Kasumi-1 (cell line): ENCODE results near the gene IL19.
"Not testable (repeated sequence)": the region's sequence is repeated elsewhere in the genome, so short reads cannot be mapped to it uniquely, and the experiment has no call there.

Experiments used
- DNase-seq, 2 experiments: peaks; one replicate each; lab custom pipeline; 2025; lab: John Stamatoyannopoulos, UW

IL19 gene

DNA sequence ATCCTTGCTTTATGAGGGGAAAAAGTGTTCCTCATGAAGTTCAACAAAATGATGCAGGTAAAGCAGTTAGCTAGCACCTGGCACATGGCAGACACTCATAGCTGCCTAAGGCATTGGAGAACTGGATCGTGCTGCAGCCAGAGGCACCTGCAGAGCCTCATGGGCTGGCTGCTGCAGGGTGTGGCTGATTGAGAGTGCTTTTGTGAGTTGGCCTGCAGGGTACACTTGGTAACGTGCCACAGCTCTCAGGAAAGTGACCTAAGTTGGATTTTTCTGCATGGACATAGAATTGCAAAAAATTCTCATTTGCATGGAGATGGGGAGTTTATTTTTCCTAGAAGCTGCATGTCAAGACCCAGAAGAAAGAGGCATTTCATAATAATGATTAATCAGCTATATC lies 63.2 kb downstream of the IL19 start:
- no peak for DNase-seq

- DNase-seq = no peak
These were observed 63.6 kb downstream of the IL19 start for GRCh38 chr1:206834217-206834616.

DNA sequence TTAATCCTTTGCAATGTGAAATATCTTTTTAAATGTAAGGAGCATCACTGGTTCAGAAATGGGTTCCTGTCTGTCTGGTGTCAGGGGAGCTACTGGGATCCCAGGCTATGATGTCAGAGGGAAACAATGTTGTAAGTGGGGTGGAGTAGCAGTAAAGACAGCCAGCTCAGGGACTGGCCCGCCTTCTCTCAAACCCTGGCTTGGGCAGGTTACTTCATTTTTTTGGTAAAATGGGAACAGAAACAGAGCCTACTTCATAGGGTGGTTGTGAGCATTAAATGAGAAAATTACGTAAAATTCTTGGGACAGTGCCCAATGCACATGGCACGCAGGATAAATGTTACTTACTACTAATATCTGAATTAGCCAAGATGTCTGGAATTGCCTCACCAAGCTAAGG lies 64.1 kb downstream of the IL19 start:
- DNase-seq = no peak

DNA sequence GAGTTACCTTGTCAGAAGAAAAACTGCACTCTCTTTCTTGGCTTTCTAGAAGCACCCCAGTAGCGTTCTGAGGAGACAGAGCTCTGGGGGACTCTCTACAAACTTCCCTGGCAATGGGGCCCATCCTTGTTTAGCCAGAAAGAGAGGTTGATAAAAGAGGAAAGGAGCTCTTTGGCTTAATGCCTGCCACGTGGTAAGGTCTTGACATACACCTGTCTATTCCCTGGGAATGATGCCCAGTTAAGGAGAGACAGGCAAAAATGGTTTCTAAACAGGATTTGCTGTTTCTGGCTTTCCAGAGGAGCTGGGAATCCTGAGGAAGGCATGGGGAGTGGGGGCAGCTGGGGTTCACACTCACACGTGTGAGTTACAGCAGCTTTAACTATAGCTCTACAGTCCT lies 64.6 kb downstream of the IL19 start:
- no peak for DNase-seq

DNA sequence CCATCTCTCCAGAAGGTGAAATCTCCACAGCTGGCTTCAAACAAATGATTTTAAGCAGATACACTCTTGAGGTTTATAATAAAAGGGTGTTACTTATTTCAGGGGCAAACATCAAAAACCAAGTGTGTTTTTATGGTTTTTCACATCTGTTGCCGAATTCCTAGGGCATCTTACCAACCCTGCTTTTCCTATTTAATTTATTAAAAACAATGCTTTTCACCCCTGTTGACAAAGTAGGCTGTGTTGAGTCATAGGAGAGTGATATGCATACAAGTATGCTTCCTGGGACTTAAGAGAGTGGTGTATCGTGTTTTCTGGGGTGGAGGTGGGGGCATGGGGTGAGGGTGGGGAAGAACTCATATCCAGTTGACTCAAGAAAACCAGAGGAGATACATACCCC lies 65.5 kb downstream of the IL19 start:
- DNase-seq = no peak

DNA sequence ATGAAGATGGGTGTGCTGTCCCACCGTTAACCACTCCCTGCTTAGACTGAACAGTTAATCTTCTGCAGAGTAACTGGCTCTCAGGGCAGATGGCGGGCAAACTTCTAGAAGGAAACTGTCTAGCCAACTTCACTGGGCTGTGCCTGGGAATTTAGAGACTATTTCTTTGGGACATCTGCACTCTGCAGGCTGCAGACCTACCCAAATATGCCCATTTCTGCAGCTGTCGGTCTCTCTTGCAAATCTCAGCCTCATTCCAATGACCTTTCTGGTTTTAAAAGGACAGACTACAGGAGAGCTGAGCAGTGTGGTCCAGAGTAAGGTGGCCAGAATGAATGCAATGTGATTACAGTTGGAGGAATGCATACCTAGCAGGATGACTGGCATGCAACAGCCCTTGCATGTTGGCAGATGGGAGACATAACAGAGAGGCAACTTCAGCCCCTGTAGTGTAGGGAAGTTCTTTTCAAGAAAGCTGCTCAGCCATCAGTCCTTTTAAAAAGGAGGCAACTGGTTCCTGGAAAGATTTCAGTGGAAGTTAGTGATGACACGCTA lies 68.5 kb downstream of the IL19 start:
- no peak for DNase-seq

GRCh38 chr1:206839857-206840256 lies 69.3 kb downstream of the IL19 start:
- no peak for DNase-seq

- no peak for DNase-seq
These were observed 71.2 kb downstream of the IL19 start for GRCh38 chr1:206841609-206842323.

DNA sequence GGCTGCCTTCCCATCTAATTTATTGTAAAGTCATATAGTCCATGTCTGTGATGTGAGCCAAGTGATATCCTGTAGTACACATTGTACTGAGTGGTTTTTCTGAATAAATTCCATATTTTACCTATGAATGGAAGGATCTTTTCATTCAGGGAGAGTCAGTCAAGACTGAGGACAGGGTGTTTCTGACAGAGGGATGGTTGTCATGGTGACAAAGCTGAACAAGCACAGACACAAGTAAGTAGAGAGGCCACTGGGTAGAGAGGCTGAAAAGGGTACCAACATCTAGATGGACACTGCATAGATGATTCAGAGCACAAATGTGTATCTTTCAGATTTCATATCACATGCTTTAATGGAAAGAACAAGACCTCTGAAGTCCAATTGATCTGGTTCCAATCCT lies 72.3 kb downstream of the IL19 start:
- DNase-seq = no peak

- no peak for DNase-seq
These were observed 73.1 kb downstream of the IL19 start for GRCh38 chr1:206843626-206844025.

DNA sequence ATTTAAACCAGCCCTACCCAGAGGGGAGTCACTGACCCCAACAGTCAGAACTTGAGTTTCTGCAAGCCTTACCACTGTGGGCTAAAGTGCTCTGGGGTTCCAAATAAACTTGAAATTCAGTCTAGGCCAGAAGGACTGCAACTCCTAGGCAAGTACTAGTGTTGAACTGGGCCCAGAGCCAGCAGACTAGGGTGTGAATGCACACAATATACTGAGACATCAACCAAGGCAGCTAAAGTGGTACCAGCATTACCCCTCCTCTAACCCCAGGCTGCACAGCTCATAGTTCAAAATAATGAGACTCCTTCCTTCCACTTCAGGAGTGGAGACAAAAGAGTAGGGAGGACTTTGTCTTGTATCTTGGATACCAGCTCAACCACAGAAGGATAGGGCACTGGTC lies 75.9 kb downstream of the IL19 start:
- DNase-seq = no peak

DNA sequence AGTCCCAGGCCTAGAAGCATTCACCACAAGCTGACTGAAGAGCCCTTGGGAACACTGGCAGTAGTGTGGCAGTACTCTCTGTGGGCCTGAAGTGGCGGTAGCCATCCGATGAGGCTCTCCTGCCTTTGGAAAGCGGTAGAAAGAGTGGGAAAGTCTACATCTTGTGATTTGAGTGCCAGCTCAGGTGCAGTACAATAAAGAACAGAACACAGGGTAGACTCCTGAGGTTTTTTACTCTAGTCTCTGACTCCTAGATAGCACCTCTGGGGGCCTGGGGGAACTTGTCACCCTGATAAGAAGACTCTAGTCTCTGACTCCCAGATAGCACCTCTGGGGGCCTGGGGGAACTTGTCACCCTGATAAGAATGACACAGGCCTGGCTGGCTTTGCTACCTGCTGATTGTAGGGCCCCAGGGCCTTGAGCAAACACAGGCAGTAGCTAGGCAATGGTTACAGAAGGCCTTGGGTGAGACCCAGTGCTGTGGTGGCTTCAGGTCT lies 76.8 kb downstream of the IL19 start:
- DNase-seq = no peak

DNA sequence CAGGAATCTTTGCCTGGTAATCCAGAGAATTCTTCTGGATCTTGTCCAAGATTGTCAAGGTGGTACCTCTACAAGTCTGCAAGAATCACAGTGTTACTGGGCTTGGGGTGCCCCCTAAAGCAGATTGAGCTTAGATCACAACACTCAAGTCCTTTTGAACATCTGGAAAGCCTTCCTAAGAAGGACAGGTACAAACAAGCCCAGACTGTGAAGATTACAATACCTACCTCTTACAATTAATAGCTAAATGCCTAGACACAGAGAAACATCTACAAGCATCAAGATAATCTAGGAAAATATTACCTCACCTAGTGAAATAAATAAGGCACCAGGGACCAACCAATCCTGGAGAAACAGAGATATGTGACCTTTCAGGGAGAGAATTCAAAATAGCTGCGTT lies 77.4 kb downstream of the IL19 start:
- DNase-seq = no peak

DNA sequence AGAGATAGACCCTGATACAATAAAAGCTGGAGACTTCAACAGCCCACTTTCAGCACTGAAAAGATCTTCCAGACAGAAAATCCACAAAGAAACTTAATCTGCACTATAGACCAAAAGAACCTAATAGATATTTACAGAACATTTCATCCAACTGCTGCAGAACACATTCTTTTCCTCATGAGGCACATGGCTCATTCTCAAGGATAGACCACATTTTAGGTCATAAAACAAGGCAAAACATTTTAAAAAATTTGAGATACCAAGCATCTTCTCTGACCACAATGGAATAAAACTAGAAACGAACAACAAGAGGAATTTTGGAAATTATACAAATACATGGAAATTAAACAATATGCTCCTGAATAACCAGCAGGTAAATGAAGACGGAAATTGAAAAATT lies 79.8 kb downstream of the IL19 start:
- DNase-seq = no peak

DNA sequence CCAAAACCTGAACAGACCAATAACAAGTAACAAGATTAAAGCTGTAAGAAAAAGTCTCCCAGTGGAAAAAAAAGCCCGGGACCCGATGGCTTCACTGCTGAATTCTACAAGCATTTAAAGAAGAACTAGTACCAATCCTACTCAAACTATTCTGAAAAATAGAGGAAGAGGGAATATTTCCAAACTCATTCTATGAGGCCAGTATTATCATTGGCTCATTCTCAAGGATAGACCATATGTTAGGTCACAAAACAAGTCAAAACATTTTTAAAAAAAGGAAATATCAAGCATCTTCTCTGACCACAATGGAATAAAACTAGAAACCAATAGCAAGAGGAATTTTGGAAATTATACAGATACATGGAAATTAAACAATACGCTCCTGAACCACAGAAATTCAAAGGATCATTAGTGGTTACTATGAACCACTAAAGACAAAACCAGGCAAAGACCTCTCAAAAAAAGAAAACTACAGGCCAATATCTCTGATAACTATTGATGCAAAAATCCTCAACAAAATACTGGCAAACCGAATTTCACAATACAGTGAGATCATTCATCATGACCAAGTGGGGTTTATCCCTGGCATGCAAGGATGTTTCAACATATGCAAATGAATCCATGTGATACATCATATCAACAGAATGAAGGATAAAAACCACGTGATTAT lies 80.9 kb downstream of the IL19 start:
- no peak for DNase-seq

- not testable (repeated sequence) for DNase-seq
These were observed 82.1 kb downstream of the IL19 start for GRCh38 chr1:206852662-206853061.

DNA sequence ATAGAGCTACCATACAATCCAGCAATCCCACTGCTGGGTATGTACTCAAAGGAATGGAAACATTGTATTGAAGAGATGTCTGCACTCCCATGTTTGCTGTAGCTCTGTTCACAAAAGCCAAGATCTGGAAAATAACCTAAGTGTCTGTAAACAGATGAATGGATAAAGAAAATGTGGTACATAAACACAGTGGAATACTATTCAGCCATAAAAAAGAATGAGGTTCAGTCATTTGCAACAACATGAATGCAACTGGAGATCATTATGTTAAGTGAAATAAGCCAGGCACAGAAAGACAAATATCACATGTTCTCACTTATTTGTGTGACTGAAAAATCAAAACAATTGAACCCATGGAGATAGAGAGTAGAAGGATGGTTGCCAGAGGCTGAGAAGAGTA lies 83.1 kb downstream of the IL19 start:
- DNase-seq = not testable (repeated sequence)

- DNase-seq = no peak
These were observed 84.0 kb downstream of the IL19 start for GRCh38 chr1:206854401-206855129.

- DNase-seq = no peak
These were observed 85.3 kb downstream of the IL19 start for GRCh38 chr1:206855859-206856258.

- no peak for DNase-seq
These were observed 86.3 kb downstream of the IL19 start for GRCh38 chr1:206856674-206857464.

DNA sequence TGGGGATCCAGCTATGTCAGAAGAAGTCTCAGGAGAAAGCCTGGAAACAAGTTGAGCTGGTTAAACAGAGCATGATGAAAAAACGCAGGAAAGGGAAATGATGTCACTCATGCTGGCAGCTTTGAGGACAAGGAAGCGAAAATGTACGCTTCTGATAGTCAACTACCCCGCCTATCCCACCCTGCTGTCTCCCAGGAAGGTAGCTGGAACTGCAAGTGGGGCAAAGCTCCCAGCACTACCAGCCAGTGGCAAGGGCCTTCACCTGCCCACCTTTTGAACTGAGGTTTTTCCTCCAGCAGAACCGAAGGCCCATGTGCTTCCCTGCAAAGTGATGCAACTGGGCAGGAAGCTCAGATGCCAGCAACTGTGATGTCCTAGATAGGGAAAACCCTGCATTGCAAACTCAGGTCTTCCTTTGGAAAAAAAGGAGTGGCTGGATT lies 88.5 kb downstream of the IL19 start:
- DNase-seq = no peak

DNA sequence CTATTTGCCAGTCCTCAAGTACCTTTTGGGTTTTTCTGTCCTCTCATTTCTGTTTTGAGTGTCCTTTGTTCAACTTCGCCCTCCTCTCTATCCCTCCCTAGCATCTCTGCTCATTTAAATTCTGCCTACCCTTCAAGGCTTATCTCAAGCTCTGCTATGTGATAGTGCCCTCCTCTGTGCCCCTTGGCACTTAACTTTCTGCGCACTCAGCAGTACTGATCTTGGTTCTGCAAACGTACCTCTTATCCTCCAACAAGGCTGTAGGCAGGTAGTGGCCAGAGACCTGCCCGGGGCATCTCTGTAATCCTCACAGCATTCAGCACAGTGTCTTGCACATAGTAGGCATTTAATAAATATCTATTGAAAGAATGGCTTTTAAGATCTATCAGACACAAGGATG lies 89.6 kb downstream of the IL19 start:
- no peak for DNase-seq
